Kidney epithelial cell (primary cell): ENCODE data around the gene FDXR. TPM values are rescaled to one million over a fixed set of nuclear protein-coding genes. Genes with fewer than 3 reads are reported as not detected.

Experiments
- DNase-seq: peaks from one replicate; pipeline ENCODE4 v3.0.0-alpha.2; 2010; ENCODE audit warnings: low read depth
- H3K27me3 ChIP-seq: 2 replicates; pipeline ENCODE4 v1.6.0; 2011; ENCODE audit warnings: low read length; ENCODE audit not compliant: control insufficient read depth, insufficient read depth
- H3K36me3 ChIP-seq: 2 replicates; pipeline ENCODE4 v1.5.1; 2011; ENCODE audit warnings: low read length; ENCODE audit not compliant: control insufficient read depth, insufficient read depth
- H3K4me3 ChIP-seq: 2 replicates; pipeline ENCODE4 v1.5.1; 2011; ENCODE audit warnings: low read depth, mild to moderate bottlenecking, control low read depth, low read length
- total RNA-seq: library from RNA; depleted of rRNA; stranded (reverse); fragments of >200 nt; gene quantifications from 2 replicates; pipeline ENCODE4 v1.2.3, GENCODE V29; 2015
- TF ChIP-seq, protein P1 (sequence below): IDR thresholded peaks from 2 replicates; pipeline ENCODE4 v1.5.1; 2011; ENCODE audit warnings: mild to moderate bottlenecking, moderate library complexity, low read length, control low read depth, inconsistent platforms; ENCODE audit not compliant: insufficient read depth, poor library complexity, severe bottlenecking

FDXR gene
- total RNA-seq, 1 donor from 2014 or later, result 34.0 TPM

DNA sequence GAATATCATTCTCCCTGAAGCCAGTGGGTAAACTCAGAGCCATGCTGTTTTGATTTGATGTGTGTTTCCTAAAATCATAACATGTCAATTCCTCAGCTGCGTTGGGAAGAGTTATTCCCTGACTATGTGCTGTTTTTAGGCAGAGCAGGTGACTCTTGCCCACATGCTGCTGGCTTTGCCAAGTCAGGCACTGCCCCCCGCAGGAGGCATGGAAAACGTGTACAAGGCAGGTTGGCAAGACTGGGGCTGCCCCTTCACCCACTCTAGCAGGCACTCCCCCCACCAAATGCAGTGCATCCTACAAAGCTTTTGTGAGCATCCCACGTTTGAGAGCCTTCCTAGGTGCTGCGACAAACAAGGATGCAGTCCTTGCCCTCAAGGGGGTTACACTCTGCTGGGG lies 58.3 kb downstream of the FDXR start:
- H3K36me3 ChIP-seq, result no peaks in the 10 kb centered on the region
- TF ChIP-seq, protein P1, sequence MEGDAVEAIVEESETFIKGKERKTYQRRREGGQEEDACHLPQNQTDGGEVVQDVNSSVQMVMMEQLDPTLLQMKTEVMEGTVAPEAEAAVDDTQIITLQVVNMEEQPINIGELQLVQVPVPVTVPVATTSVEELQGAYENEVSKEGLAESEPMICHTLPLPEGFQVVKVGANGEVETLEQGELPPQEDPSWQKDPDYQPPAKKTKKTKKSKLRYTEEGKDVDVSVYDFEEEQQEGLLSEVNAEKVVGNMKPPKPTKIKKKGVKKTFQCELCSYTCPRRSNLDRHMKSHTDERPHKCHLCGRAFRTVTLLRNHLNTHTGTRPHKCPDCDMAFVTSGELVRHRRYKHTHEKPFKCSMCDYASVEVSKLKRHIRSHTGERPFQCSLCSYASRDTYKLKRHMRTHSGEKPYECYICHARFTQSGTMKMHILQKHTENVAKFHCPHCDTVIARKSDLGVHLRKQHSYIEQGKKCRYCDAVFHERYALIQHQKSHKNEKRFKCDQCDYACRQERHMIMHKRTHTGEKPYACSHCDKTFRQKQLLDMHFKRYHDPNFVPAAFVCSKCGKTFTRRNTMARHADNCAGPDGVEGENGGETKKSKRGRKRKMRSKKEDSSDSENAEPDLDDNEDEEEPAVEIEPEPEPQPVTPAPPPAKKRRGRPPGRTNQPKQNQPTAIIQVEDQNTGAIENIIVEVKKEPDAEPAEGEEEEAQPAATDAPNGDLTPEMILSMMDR, result peak; percentile 10
- no peaks in the 10 kb centered on the region for H3K27me3 ChIP-seq
- no peak overlapping the region for H3K4me3 ChIP-seq
- no peak for DNase-seq

Other genes with a start within 250 kb of the FDXR start
- gene CD300E, start 249.3 kb downstream of the FDXR start, total RNA-seq, result not detected in 2 replicates
- not detected in 2 replicates for gene CD300LF, start 160.1 kb downstream of the FDXR start, total RNA-seq
- gene RAB37, start 135.7 kb downstream of the FDXR start, total RNA-seq, result 0.82 TPM in 1 of 2 replicates, not detected in the other
- gene NHERF1, start 124.4 kb downstream of the FDXR start, total RNA-seq, result 33.6 and 40.6 TPM in 2 replicates
- 30.7 and 31.6 TPM in 2 replicates for gene NAT9, start 96.6 kb downstream of the FDXR start, total RNA-seq
- not detected in 2 replicates for gene GRIN2C, start 13.1 kb downstream of the FDXR start, total RNA-seq
- not detected in 2 replicates for gene FADS6, start 20.6 kb upstream of the FDXR start, total RNA-seq
- gene USH1G, start 50.3 kb upstream of the FDXR start, total RNA-seq, result not detected in 2 replicates
- gene OTOP2, start 51.3 kb upstream of the FDXR start, total RNA-seq, result not detected in 2 replicates
- gene OTOP3, start 62.9 kb upstream of the FDXR start, total RNA-seq, result not detected in 2 replicates
- 25.2 and 28.5 TPM in 2 replicates for gene HID1, start 99.8 kb upstream of the FDXR start, total RNA-seq
- 51.9 and 52.3 TPM in 2 replicates for gene CDR2L, start 114.6 kb upstream of the FDXR start, total RNA-seq
- gene MRPL58, start 139.7 kb upstream of the FDXR start, total RNA-seq, result 68.5 and 77.7 TPM in 2 replicates
- gene ATP5PD, start 174.0 kb upstream of the FDXR start, total RNA-seq, result 247 and 275 TPM in 2 replicates
- 15.6 and 19.2 TPM in 2 replicates for gene KCTD2, start 174.2 kb upstream of the FDXR start, total RNA-seq
- 19.1 and 23.1 TPM in 2 replicates for gene SLC16A5, start 215.0 kb upstream of the FDXR start, total RNA-seq
- gene ARMC7, start 237.0 kb upstream of the FDXR start, total RNA-seq, result 7.9 and 8.0 TPM in 2 replicates